DND-41 (cell line): ENCODE data around the gene MAT2A.

Experiments used
- ATAC-seq: fragments of 200-7000 bp; cut with Tn5 transposase; 3 replicates; pipeline ENCODE4 v1.9.1; 2021; ENCODE audit warnings: low read depth; ENCODE audit not compliant: insufficient read depth
- DNase-seq: peaks from one replicate; pipeline ENCODE4 v3.0.0-alpha.2; 2020
- H2AFZ ChIP-seq: 2 replicates; pipeline ENCODE4 v1.6.0; 2012; ENCODE audit warnings: low read depth, low read length
- H3K27ac ChIP-seq: 2 replicates; pipeline ENCODE4 v1.5.1; 2012; ENCODE audit warnings: low read length, inconsistent platforms
- H3K27me3 ChIP-seq: fragments of 200-600 bp; sonication (generic); 2 replicates; pipeline ENCODE4 v1.6.0; 2012; ENCODE audit warnings: low read length, mild to moderate bottlenecking, inconsistent platforms; ENCODE audit not compliant: insufficient read depth, poor library complexity
- H3K36me3 ChIP-seq: 2 replicates; pipeline ENCODE4 v1.5.1; 2012; ENCODE audit warnings: low read length, inconsistent platforms; ENCODE audit not compliant: insufficient read depth
- H3K4me1 ChIP-seq: 2 replicates; pipeline ENCODE4 v1.5.1; 2012; ENCODE audit warnings: mild to moderate bottlenecking, low read length; ENCODE audit not compliant: insufficient read depth
- H3K4me2 ChIP-seq: 2 replicates; pipeline ENCODE4 v1.6.0; 2012; ENCODE audit warnings: mild to moderate bottlenecking, moderate library complexity, low read length, inconsistent platforms; ENCODE audit not compliant: insufficient read depth
- H3K4me3 ChIP-seq, 2 experiments: fragments of 200-600 bp in 1 of 2; shearing (Covaris generic) in 1 of 2; 2 replicates each; pipeline ENCODE4 v1.5.1; 2012 to 2016; ENCODE audit warnings: inconsistent platforms in 2 of 2, low read length in 2 of 2, mild to moderate bottlenecking in 2 of 2, low read depth in 1 of 2, moderate library complexity in 1 of 2
- H3K79me2 ChIP-seq: 2 replicates; pipeline ENCODE4 v1.6.0; 2012; ENCODE audit warnings: low read length, inconsistent platforms; ENCODE audit not compliant: insufficient read depth
- H3K9ac ChIP-seq: 2 replicates; pipeline ENCODE4 v1.6.0; 2012; ENCODE audit warnings: low read depth, mild to moderate bottlenecking, inconsistent platforms, low read length, moderate library complexity
- H3K9me3 ChIP-seq: 2 replicates; pipeline ENCODE4 v1.5.1; 2012; ENCODE audit warnings: low read length, moderate library complexity, mild to moderate bottlenecking, inconsistent platforms; ENCODE audit not compliant: insufficient read depth, severe bottlenecking
- H4K20me1 ChIP-seq: 2 replicates; pipeline ENCODE4 v1.6.0; 2012; ENCODE audit warnings: low read length; ENCODE audit not compliant: insufficient read depth
- EZH2 ChIP-seq: IDR thresholded peaks from 3 replicates; pipeline ENCODE4 v1.6.1; 2012; ENCODE audit warnings: borderline replicate concordance, low read depth, mild to moderate bottlenecking, moderate library complexity, low read length, inconsistent platforms; ENCODE audit not compliant: severe bottlenecking
- TF ChIP-seq, protein P1 (sequence below): IDR thresholded peaks from 2 replicates; pipeline ENCODE4 v1.5.1; 2012; ENCODE audit warnings: borderline replicate concordance, low read length, moderate library complexity, mild to moderate bottlenecking; ENCODE audit not compliant: poor library complexity, severe bottlenecking; ENCODE audit errors: extremely low read depth

The MAT2A gene

DNA sequence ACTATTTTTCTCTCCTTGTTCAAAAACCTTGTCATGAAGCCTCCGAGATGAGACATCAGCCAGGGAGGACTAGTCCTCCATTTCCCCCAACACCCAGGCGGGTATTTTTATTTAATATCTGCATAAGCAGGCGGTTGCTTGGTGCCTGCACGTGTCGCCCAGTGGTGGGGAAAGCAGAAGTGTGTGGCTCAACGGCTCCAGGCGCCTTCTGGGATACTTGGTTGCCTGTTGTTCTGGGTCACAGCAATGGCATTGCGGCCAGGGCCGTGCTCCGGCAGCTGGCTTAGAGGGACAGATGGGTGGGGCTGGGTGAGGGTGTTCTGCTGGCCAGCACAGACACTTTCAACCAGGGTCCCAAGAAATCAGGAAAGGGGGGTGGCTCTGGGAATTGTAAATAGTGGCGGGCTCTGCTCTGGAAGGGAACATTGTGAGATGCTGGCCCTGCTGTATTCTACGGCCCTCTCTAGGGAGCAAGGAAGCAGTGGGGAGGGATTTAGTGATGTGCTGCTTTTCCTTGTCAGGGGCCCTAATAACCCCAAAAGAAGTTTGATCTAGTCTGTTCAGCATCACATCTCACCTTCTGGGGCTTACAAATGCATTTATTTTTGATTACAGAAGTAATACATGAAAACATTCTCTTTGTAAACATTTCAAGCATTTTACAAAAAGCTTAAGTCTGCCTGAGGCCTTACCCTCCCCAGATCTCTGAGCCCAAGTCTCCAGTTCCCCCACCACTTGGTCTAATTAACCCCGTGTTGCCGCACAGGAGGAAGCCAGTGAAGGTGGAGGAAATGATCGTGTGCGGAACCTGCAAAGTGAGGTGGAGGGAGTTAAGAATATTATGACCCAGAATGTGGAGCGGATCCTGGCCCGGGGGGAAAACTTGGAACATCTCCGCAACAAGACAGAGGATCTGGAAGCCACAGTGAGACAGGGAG, 39.5 kb downstream of the MAT2A start:
- H2AFZ ChIP-seq = no peak overlapping the region
- peaks cover 1% of the 10 kb centered on the region for H3K4me1 ChIP-seq
- TF ChIP-seq, protein P1, sequence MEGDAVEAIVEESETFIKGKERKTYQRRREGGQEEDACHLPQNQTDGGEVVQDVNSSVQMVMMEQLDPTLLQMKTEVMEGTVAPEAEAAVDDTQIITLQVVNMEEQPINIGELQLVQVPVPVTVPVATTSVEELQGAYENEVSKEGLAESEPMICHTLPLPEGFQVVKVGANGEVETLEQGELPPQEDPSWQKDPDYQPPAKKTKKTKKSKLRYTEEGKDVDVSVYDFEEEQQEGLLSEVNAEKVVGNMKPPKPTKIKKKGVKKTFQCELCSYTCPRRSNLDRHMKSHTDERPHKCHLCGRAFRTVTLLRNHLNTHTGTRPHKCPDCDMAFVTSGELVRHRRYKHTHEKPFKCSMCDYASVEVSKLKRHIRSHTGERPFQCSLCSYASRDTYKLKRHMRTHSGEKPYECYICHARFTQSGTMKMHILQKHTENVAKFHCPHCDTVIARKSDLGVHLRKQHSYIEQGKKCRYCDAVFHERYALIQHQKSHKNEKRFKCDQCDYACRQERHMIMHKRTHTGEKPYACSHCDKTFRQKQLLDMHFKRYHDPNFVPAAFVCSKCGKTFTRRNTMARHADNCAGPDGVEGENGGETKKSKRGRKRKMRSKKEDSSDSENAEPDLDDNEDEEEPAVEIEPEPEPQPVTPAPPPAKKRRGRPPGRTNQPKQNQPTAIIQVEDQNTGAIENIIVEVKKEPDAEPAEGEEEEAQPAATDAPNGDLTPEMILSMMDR = no peak
- no peak for TF ChIP-seq EZH2

DNA sequence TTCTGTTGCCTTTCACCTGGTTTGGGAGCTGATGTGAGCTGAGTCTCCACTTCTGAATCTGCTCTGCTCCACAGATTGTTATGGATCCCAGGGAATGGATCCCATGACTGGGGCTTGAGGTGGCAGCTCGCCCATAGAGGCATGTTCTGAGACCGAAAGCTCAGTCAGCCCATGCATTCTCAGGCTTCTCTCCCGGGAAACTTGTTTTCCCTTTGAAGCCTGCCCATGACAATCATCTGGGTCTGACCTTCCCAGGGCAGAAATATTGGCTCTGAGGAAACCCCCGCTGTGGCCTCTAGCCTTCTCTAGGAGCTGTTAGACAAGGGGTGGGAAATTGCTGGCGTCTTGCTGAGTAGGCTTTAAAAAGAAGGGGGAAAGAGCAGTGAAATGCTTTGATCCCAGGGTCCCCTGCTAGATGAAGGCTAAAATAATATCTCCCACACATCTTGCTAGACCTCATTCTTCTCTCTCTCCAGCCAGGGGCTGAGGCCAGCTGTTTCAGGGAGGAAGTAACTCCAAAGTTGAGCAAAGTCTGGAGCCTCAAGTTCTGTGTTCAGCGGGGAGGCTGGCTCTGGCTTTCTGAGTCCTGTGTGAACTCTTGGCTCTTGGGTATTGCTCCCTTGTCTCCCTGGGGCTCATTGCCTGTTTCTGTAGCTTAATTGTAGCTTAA, 40.4 kb downstream of the MAT2A start:
- H4K20me1 ChIP-seq = no peaks in the 10 kb centered on the region
- peaks cover 24% of the 10 kb centered on the region for H3K27me3 ChIP-seq
- ATAC-seq (no peak), DNase-seq (no peak)
- no peak overlapping the region for H3K27ac ChIP-seq
- no peaks in the 10 kb centered on the region for H3K9me3 ChIP-seq
- no peak for TF ChIP-seq EZH2
- TF ChIP-seq, protein P1 = no peak
- H2AFZ ChIP-seq = no peak overlapping the region; the same call in 1 of the 2 replicates
- H3K9ac ChIP-seq = no peak overlapping the region
- H3K36me3 ChIP-seq = no peaks in the 10 kb centered on the region
- H3K4me2 ChIP-seq = no peak overlapping the region
- peaks cover 8% of the 10 kb centered on the region for H3K4me1 ChIP-seq
- no peaks in the 10 kb centered on the region for H3K79me2 ChIP-seq
- no peak overlapping the region for H3K4me3 ChIP-seq

More for the DNA sequence above, 39.5 kb downstream of the MAT2A start:
- H3K9ac ChIP-seq = no peak overlapping the region
- H3K4me2 ChIP-seq = no peak overlapping the region
- no peaks in the 10 kb centered on the region for H3K9me3 ChIP-seq
- no peak overlapping the region for H3K27ac ChIP-seq
- H4K20me1 ChIP-seq = no peaks in the 10 kb centered on the region
- ATAC-seq (no peak), DNase-seq (no peak)
- peaks cover 24% of the 10 kb centered on the region for H3K27me3 ChIP-seq
- no peak overlapping the region for H3K4me3 ChIP-seq
- H3K36me3 ChIP-seq = no peaks in the 10 kb centered on the region
- no peaks in the 10 kb centered on the region for H3K79me2 ChIP-seq

DNA sequence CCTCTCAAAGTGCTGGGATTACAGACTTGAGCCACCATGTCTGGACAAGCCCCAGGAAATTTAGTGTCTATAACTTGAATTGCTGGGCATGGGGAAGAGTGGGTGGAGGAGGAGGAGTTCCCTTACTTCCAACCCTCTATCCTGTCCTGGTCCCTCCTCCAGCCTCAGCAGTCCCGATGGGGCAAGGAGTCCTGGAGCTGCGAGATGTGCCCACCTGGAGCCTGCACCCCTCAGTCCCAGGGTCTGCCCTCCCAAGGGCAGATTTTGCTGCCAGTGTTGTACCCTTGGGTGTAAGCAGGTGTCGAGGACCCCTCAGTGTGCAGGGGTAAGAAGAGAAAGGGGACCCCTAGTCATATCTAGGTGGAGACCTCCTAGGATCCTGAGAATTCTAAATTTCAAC, 41.2 kb downstream of the MAT2A start:
- peaks cover 5% of the 10 kb centered on the region; the same call in 1 of the 2 replicates for H3K79me2 ChIP-seq
- H3K4me3 ChIP-seq = no peak overlapping the region
- H4K20me1 ChIP-seq = no peaks in the 10 kb centered on the region
- no peak overlapping the region for H3K9ac ChIP-seq
- TF ChIP-seq, protein P1 = no peak
- TF ChIP-seq EZH2 = no peak
- peaks cover 24% of the 10 kb centered on the region for H3K27me3 ChIP-seq
- no peak overlapping the region for H2AFZ ChIP-seq
- H3K27ac ChIP-seq = no peak overlapping the region
- no peak for ATAC-seq
- H3K36me3 ChIP-seq = no peaks in the 10 kb centered on the region
- no peak overlapping the region for H3K4me2 ChIP-seq
- H3K4me1 ChIP-seq = peaks cover 16% of the 10 kb centered on the region
- H3K9me3 ChIP-seq = no peaks in the 10 kb centered on the region
- DNase-seq = no peak
